DLD1 (cell line): ENCODE data around the gene ALS2CL.

ENCODE experiments used
- in situ Hi-C: cut with HindIII; loops from 2 replicates; pipeline ENCODE4 v1.10.0; 2017; ENCODE audit warnings: low sequenced_read_pairs

ALS2CL gene

GRCh38 chr3:46716461-46717441 lies 23.3 kb upstream of the ALS2CL start:
- in situ Hi-C loops, result no loop called here

- in situ Hi-C loops, result no loop called here
Measured at GRCh38 chr3:46715507-46716175, 22.2 kb upstream of the ALS2CL start.

- in situ Hi-C loops, result no loop called here
Measured at GRCh38 chr3:46714728-46715506, 21.4 kb upstream of the ALS2CL start.

GRCh38 chr3:46713898-46714552 lies 20.5 kb upstream of the ALS2CL start:
- in situ Hi-C loops, result no loop called here

GRCh38 chr3:46713050-46713897 lies 19.8 kb upstream of the ALS2CL start:
- in situ Hi-C loops, result no loop called here

GRCh38 chr3:46712191-46713049 lies 18.9 kb upstream of the ALS2CL start:
- in situ Hi-C loops, result no loop called here

GRCh38 chr3:46711760-46712159 lies 18.3 kb upstream of the ALS2CL start:
- in situ Hi-C loops, result no loop called here

GRCh38 chr3:46711305-46711704 lies 17.8 kb upstream of the ALS2CL start:
- in situ Hi-C loops, result no loop called here

- in situ Hi-C loops, result no loop called here
Measured at GRCh38 chr3:46710671-46711295, 17.3 kb upstream of the ALS2CL start.

GRCh38 chr3:46710229-46710628 lies 16.8 kb upstream of the ALS2CL start:
- in situ Hi-C loops, result no loop called here

- in situ Hi-C loops, result no loop called here
Measured at GRCh38 chr3:46709721-46710120, 16.2 kb upstream of the ALS2CL start.

GRCh38 chr3:46709157-46709654 lies 15.7 kb upstream of the ALS2CL start:
- in situ Hi-C loops, result no loop called here

- in situ Hi-C loops, result no loop called here
Measured at GRCh38 chr3:46708401-46709156, 15.1 kb upstream of the ALS2CL start.

- in situ Hi-C loops, result no loop called here
Measured at GRCh38 chr3:46707601-46708011, 14.1 kb upstream of the ALS2CL start.

- in situ Hi-C loops, result no loop called here
Measured at GRCh38 chr3:46706771-46707582, 13.5 kb upstream of the ALS2CL start.

GRCh38 chr3:46705751-46706552 lies 12.5 kb upstream of the ALS2CL start:
- in situ Hi-C loops, result no loop called here
